Fibroblast of skin of left quadriceps (primary cell): ENCODE data around the gene DNAJC8.
A peak's percentile ranks its signal among the peaks of the same experiment; 100 is the strongest.

ENCODE experiments used
- DNase-seq, 2 experiments: peaks; one replicate each; pipeline ENCODE4 v3.0.0-alpha.2; 2013; ENCODE audit warnings: low read depth in 2 of 2

DNAJC8 gene, protein sequence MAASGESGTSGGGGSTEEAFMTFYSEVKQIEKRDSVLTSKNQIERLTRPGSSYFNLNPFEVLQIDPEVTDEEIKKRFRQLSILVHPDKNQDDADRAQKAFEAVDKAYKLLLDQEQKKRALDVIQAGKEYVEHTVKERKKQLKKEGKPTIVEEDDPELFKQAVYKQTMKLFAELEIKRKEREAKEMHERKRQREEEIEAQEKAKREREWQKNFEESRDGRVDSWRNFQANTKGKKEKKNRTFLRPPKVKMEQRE

DNA sequence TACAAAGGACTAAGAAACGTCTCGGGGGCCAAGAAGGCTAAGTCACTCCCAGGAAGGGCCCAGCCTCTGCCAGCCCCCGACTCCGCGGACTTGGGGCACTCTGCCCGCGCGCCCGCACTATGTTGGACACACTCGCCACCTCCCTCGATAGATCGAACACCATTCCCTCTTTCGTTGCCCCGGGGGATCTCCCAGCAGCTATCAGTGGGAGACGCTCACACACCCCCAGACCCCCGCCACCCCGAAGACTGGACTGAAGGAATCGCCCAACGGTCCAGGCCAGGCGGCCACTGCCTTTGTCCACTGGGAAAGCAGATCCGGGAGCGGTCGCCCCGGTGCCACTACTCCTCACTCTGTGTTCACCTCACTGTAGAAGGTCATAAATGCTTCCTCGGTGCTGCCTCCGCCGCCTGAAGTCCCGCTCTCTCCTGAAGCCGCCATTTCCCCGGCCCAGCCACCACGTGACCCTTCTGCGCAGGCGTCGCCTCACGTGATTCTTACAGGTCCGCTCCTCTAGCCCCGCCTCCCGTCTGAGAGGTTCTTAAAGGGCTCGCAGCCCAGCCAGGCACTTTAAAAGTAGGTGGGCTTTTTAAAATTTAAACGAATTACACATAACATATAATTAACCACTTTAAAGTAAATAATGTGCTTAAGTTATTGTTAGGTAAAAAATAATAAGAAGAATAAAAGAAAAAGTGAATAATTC is at the start of gene DNAJC8:
TSS of gene DNAJC8 (minus strand) at position 472 of the 706 bp plus-strand sequence. CDS start at position 441, 31 bp downstream.
- DNase-seq: peak; percentile 62 to 64

DNA sequence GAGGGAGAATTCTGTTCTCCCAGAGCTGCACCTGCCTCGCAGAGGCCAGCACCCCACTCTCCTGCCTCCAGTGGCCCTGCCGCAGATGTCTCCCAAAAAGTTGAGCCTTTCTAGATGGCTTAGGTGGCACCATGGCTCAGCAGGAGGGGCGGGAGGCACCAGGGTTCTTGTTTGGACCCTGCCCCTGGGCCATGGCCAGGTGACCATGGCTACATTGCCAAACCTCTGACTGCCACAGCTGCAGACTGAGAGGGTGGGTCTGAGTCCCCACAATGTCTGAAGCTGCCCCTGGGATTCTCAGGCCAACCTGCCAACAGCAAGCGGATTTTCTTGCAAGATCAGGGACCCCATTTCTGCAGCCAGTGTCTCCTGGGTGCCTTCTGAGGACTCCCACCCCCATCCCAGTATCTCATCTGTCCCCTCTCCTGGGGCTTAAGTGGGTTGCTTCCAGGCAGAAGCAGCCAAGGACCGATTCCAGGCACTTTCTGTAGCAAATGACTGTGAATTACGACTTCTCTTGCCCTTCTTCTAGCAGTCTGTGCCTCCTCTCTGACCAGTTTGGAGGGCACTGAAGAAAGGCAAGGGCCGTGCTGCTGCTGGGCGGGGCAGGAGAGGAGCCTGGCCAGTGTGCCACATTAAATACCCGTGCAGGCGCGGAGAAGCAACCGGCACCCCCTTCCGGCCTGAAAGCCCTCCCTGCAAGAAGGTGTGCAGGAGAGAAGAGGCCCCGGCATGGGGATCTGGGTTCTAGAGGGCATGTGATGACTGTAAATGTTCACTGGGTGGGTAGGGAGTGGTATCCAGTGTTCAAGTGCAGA is 49.0 kb upstream of the DNAJC8 start:
- DNase-seq: no peak

DNA sequence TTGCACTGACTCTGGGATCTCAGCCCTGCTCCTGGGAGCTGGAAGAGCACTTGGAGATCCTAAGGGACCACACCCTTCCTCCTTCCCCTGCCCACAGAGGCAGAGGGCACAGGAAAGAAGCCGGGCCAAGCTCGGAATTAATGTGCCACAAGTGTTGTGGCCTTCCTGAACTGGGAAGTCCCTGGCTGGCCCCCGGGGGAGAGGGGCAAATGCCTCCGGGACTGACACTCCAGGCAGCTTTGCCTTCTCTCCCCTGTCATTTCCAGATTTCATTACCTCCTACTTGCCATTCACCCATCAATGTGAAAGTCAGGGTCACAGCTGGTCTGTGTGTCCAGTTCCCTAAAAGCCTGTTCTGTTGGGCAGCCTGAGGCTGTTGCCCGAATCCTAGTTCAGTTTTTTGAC is 48.1 kb upstream of the DNAJC8 start:
- DNase-seq: no peak

DNA sequence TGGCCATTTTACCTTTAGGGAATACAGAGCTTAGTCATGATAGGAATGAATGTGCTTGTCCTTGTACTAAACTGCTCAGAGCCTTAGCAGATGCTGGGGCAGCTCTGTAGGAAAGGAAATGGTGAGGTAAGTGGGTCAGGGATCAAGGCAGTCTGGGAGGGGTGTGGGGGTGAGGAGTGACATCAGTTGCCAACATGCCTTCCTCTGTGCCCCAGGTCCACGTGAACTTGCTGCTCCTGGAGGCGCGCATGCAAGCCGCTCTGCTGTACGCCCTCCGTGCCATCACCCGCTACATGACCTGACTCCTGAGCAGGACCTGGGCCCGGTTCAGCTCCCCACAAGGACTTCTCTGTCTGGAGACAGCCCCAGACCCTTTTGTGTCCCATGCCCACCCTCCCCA is 47.7 kb upstream of the DNAJC8 start:
- no peak for DNase-seq

DNA sequence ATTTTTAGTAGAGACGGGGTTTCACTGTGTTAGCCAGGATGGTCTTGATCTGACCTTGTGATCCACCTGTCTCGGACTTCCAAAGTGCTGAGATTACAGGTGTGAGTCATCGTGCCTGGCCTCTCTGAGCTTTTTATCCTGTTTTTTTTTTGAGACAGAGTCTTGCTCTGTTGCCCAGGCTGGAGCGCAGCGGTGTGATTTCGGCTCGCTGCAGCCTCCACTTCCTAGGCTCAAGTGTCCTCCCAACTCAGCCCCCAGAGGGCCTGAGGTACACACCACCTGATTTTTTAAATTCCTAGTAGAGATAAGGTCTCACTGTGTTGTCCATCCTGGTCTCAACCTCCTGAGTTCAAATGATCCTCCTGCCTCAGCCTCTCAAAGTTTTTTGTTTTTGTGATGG is 46.9 kb upstream of the DNAJC8 start:
- DNase-seq: no peak

DNA sequence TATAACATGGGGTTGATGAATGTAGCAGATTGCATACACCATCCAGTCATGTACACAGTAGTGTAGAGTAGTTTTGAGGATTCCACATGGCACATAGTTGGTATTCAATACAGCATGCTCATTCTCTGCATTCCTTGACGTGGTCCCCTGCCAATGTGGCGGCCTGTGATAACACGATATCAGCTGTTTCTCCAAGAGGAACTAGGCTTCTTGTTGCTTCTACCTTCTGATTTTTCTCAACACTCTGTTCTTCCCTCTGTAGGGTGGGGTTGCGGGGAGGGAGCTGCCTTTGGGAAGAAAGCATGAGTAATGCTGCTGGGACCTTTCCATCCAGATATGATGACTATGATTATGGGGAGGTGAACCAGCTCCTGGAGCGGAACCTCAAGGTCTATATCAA is 45.9 kb upstream of the DNAJC8 start:
- DNase-seq: no peak

DNA sequence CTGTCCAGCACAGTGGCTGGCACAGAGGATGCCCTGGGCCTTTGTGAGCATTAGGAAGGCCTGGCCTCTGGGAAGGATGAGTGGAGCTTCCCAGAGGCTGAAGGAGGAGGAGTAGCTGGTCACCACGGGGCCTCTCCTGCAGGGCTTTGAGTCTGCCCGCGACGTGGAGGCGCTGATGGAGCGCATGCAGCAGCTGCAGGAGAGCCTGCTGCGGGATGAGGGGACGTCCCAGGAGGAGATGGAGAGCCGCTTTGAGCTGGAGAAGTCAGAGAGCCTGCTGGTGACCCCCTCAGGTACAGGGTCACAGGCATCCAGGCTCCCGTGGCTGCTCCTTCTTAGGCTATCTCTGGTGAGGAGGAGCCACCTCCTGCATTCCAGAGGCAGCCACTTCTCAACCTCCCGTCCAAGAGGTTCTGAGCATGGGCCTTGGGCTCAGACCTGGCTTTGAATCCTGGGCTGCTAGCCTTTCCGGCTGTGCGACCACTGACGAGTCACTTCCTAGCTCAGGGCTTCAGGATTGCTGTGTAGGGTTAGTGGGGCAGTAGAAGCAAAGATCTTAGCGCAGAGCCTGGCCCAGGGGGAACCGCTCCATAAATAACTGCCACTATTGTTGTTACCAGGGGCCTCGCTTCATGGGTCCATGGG is 40.5 kb upstream of the DNAJC8 start:
- no peak for DNase-seq

DNA sequence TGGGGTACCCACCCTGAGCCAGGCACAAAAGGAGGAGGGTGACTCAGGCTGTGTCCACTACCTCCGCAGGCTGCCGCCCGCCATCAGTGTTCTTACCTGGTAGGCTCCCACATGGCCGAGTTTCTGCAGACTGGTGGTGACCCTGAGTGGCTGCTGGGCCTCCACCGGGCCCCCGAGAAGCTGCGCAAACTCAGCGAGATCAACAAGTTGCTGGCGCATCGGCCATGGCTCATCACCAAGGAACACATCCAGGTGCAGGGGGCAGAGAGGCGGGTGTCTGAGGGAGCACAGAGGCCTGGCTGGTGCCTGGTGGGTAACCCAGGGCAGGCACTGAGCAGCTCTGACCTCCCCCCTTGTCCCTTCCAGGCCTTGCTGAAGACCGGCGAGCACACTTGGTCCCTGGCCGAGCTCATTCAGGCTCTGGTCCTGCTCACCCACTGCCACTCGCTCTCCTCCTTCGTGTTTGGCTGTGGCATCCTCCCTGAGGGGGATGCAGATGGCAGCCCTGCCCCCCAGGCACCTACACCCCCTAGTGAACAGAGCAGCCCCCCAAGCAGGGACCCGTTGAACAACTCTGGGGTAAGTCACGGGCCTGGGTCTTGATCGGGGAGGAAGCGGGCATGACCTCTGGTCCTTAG is 39.5 kb upstream of the DNAJC8 start:
- DNase-seq: no peak

DNA sequence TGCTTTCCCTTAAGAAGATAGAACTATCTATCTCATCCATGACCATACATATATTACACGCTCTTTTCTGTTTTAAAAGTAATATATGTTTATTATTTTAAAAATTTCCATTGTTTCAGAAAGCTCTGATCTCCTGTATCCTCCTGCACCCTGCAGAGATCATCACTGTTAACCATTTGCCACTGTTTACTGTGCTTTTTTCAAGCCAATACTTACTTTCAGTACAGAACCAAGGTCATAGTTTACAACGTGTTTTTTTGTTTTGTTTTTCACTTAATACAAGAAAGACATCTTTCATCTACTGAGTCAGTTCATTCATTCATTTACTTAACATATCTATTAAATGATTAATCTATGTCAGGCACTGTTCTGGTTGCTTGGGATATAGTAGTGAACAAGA is 36.7 kb upstream of the DNAJC8 start:
- DNase-seq: no peak

DNA sequence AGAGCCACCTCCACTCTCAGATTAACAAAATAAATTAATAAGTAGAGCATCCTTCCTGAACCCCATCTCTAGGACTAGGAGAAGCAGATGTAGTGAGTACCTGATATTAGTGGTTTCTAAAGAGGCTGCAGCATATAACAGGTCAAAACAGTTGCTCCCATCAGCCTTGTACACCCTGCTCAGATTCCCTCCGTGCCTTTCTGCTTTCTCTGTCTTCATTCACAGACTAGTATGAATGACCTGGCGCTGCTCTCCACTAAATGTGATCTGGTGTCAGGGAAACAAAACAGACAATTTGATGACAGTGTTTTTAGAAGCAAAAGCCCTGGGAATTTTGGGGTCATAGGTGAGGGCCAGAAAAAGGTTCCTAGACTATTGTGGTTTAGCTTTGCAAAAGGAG is 34.8 kb upstream of the DNAJC8 start:
- no peak for DNase-seq

DNA sequence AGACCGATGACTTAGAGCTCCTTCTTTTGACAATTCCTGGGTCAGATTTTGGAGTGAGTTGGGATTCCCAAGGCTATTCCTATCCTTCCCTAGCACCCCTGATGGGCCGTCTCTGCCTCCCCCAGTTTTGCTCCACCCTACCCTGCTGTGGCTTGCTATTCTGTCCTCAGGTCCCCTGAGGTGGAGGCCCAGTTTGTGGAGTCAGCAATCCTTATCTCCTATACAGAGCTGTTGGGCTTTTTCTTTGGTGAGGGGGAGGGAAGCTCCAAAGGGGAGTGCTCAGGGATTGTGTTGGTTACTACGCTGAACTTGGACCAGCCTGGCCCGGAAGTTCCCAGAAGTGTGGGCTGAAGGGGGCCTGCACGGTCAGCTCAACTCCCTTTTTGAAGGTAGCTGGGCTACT is 34.1 kb upstream of the DNAJC8 start:
- DNase-seq: no peak

DNA sequence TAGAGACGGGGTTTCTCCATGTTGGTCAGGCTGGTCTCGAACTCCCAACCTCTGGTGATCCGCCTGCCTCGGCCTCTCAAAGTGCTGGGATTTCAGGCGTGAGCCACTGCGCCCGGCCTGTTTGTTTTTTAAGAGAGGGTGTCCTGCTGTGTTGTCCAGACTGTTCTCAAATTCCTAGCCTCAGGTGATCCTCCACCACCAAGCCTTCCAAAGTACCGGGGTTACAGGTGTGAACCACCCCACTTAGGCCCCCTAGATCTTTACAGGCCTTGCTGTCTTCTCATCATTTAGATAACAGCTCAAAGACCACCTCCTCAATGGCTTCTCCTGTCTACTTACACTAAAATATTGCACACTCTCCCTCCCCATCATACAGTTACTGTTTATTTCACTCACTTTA is 32.7 kb upstream of the DNAJC8 start:
- DNase-seq: no peak

DNA sequence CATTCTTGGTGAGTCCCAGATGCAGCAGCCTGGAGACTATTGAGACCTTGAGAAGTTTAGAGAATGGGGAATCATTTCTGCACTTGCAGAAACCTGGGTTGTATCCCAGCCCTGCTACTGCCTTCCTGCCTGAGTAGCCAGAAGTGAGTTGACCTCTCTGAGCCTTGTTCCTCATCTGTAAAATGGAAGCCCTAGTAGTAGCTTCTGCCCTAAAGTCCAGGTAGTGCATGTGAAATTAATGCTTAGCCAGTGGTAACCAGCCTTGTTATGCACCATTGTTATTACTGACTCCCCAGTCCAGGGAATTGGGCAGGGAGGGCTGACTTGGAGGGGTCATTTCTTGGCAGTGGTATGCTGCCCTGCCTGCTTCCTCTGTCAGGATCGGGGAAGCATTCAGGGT is 32.1 kb upstream of the DNAJC8 start:
- no peak for DNase-seq

DNA sequence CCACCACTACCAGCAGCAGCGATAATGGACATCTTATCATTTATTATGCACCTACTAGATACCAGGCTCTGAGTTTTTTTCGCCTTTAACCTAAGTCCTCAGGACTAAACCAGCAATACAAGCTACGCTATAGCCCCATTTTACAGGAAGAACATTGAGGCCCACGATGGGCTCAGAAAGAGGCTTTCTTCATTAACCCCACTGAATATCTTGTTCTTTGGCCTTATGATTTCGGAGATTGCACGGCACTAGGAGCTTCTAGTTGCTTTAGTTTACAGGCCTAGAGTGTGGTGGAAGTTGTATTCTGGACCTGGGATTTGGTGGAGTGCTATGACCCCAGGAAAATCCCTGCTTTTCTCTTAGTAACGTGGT is 28.0 kb upstream of the DNAJC8 start:
- DNase-seq: no peak

DNA sequence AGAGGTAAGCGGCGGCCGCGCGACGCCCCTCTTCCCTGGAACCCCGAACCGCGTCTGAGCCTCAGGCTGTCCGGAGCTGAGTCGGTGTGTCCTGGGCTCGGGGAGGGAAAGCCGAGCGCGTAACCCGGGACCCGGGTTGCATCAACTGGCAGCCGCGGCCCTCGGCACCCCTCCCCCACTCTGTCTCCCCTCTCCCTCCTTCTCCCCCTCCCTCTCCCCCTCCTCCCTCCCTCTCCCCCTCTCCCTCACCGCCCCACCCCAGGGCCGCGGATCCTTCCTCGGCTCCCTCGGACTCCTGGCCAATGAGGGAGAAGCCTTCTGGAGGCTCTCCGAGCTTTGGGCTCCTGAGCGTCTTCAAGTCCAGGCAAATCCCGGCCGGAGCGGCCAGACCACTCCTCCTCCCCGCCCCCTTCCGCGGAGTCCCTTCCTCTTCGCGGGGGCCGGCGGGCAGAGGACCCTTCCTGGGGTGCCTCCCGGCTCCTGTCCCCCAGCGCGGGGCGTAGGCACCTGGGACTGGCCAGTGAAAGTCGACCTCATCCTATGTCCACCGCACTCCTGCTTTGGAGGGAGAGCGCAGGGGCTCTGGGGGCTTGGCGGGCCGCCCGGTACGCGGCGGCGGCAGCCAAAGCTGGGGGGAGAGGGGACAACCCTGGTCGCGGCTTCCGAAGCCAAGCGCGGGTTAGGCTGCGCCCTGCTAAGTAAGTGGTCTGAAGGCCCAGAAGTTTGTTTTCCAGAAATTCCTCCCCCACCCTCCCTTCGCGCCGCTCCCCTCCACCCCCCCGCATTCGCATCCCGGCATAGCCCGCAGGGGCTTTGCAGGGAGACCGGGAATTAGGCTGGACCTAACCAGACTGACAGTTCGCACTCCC is 27.3 kb upstream of the DNAJC8 start:
- DNase-seq: peak; percentile 56 to 62

DNA sequence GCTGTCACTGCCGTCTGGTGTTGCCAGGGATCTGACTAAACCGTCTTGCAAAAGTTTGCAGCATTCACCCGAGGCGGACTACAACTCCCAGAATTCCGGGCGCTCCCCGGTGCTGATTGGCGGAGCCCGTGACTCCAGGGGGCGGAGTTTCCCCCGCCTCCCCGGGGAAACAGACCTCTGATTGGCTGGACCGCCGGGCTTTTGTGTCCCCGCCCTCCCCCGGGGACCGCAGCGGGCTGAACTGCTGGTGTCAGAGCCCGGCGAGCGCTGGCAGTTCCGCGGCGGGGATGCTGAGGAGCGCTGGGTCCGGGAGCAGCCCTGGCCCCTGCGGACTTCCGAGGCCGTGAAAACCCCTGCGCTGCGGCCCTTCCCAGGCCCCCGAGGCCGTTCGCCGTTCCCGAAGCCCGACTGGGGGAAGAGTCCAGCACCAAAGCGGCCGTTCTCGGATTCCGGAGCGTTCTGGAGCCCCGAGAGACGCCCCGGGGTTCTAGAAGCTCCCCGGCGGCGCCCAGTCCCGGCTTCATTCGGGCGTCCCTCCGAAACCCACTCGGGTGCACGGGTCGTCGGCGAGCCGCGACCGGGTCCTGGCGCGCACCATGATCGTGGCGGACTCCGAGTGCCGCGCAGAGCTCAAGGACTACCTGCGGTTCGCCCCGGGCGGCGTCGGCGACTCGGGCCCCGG is 26.6 kb upstream of the DNAJC8 start, which contains the start of gene SESN2:
TSS of gene SESN2 (plus strand) at position 267 of the 682 bp plus-strand sequence. CDS start at position 597, 330 bp downstream.
- peak; percentile 98 for DNase-seq

DNA sequence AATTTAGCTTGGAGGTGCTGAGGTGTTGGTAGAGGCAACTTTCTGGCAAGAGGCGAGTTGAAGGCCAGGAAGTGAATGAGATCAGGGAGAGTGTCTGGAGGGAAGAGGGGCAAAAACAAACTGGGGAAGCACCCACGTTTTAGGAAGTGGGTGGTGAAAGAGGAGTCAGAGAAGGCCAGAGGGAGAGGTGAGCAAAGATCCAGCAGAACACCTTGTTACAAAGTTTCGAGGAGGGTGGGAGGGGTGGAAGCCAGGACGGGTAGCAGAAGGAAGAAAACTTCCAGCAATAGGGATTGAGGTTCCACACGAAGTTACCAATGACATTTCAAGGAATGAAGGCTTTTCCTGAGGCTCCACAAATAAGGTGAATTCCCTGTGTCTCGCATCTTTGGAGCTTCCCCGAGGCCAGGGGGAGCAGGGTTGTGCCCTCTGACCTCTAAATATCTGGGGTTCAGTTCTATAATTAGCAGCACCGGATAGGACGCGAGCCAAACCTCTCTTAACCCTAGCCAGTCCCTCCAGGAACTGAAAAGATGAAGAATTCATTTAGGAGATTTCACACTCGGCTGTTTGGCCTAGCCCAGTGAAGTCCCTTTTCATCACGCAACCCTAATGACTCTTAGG is 25.9 kb upstream of the DNAJC8 start:
- DNase-seq: no peak

DNA sequence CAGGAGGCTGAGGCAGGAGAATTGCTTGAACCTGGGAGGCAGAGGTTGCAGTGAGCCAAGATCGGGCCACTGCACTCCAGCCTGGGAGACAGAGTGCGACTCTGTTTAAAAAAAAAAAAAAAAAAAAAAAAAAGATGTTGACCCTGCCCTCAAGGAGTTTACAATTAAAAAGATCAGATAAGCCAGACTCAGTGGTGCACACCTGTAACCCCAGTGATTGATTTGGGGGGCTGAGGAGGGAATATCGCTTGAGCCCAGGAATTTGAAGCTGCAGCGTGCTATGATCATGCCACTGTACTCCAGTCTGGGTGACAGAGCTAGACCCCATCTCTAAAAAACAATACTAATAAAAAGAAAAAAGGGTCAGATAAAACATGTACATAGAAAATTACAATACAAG is 24.9 kb upstream of the DNAJC8 start:
- DNase-seq: no peak

DNA sequence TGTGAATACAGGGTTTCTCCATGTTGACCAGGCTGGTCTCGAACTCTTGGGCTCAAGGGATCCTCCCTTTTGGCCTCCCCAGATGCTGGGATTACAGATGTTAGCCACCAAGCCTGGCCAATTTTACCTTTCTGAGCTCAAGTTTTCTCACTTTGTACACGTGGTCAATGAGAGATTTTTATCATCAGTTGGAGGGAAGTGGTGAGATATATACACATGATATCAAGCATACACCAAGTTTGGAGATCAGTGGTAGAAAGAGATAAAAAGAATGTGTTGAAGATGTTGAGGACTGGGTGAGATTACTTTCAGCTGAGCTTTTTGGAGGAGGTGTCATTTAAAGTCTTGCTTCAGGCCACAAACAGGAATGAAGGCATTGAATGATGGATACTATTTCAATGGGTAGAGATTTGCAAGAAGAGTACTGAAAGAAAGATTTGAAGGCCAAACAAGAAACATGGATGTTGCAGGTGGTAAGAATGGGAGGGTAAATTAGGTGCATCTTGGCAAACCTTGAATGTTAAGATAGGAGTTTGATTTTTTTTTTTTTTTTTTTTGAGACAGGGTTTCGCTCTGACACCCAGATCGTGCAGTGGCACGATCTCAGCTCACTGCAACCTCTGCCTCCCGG is 23.5 kb upstream of the DNAJC8 start:
- no peak for DNase-seq
